Measurements from ENCODE around the gene LGI4. TPM values are rescaled to one million over a fixed set of nuclear protein-coding genes. Genes with fewer than 3 reads are reported as not detected.

LGI4 gene
- total and polyA plus RNA-seq, 2 experiments from 2014 or later, result 3.4 to 4.3 TPM

GRCh38 chr19:35132254-35132653 is 2.6 kb downstream of the LGI4 start:
- Histone ChIP-seq H3K4me3 (no peak overlapping the region), H3F3A (replicated peaks; ENCODE audit: low read depth) (0 out of 2 replicates have a peak, but pooled peaks cover 2% of the 10 kb centered on the region)
- H3K36me3 Mint-ChIP-seq (ENCODE audit: low read depth), result no peaks in the 10 kb centered on the region; the same call in 2 of the 3 replicates

More at GRCh38 chr19:35132254-35132653, 2.6 kb downstream of the LGI4 start:
- Histone ChIP-seq H2AFZ (no peak overlapping the region), H3K27ac (ENCODE audit: low read depth) (no peak overlapping the region), H3K4me2 (no peak overlapping the region), H3K27me3 (ENCODE audit: insufficient read depth) (no peaks in the 10 kb centered on the region), H3K36me3 (ENCODE audit: insufficient read depth) (no peaks in the 10 kb centered on the region), H3K9me2 (ENCODE audit: insufficient read depth) (peaks cover 10% of the 10 kb centered on the region), H4K20me1 (replicated peaks; ENCODE audit: insufficient read depth) (no peaks in the 10 kb centered on the region), H3K79me2 (replicated peaks; ENCODE audit: insufficient read depth) (no peaks in the 10 kb centered on the region), H3K4me1 (ENCODE audit: insufficient read depth) (peaks cover 11% of the 10 kb centered on the region; the same call in 1 of the 2 replicates)
- ATAC-seq (no peak), DNase-seq (ENCODE audit: low spot score) (no peak)
- peaks cover 4% of the 10 kb centered on the region for H3K27me3 Mint-ChIP-seq (ENCODE audit: insufficient read depth, low read depth, poor library complexity)
- no peak overlapping the region for H3K4me3 Mint-ChIP-seq
- H3K9me3 Mint-ChIP-seq, result no peaks in the 10 kb centered on the region
- no peak overlapping the region for H3K27ac Mint-ChIP-seq
- TF ChIP-seq POLR2AphosphoS5 (IDR thresholded peaks at IDR 0.05; ENCODE audit: low read depth) (no peak), ETS1 (IDR thresholded peaks at IDR 0.05) (no peak), JUNB (IDR thresholded peaks at IDR 0.05; ENCODE audit: unreplicated experiment) (no peak), REST (IDR thresholded peaks at IDR 0.05; ENCODE audit: unreplicated experiment) (no peak), ZNF114 (CRISPR knock-in tag; IDR thresholded peaks at IDR 0.05) (no peak), ZNF331 (CRISPR knock-in tag; IDR thresholded peaks at IDR 0.05; ENCODE audit: low read depth) (no peak), NANOG (IDR thresholded peaks at IDR 0.05; ENCODE audit: borderline replicate concordance) (no peak), EZH2 (IDR thresholded peaks at IDR 0.05; ENCODE audit: low read depth, unreplicated experiment) (no peak), EZH2phosphoT487 (IDR thresholded peaks at IDR 0.05; ENCODE audit: unreplicated experiment) (no peak), CREB1 (CRISPR knock-in tag; IDR thresholded peaks at IDR 0.05; ENCODE audit: low read depth) (no peak), STAT1 (IDR thresholded peaks at IDR 0.05; ENCODE audit: unreplicated experiment) (no peak), ZNF462 (CRISPR knock-in tag; IDR thresholded peaks at IDR 0.05) (no peak)
- peaks cover 12% of the 10 kb centered on the region for H3K4me1 Mint-ChIP-seq

Measured in GM23338 (cell line).